HG02759 (cell line): ENCODE measurements around the gene TREX2.
A peak's percentile ranks its signal among the peaks of the same experiment; 100 is the strongest.

Experiments
- ATAC-seq: cut with Tn5 transposase; IDR thresholded peaks from one replicate; pipeline ENCODE4 v1.9.1; 2021; ENCODE audit warnings: mild to moderate bottlenecking, moderate library complexity; ENCODE audit not compliant: unreplicated experiment

Gene TREX2

DNA sequence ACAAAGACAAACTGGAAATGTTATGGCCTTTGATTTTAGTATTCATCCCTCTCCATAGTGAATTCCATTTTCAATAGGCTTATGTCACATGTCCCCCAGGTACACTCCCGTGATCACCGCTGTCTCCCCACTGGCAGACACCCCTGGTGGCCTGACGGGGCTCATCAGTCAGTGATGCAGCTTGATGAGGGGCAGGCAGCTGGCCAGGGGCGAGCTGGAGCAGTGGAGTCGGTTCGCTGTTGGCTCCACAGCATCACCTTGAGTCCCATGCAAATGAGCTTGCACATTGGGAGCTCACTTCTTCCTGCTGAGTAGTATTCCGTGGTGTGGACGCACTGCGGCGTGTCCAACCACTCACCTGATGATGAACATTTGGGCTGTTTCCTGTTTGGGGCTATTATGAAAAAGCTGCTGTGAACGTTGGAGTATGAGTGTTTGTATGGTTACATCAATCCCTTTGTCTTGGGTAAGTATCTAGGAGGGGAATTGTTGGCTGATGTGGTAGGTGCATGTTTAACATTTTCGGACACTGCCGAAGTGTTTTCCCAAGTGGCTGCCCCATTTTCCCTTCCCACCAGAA is 5.2 kb downstream of the TREX2 start:
- no peak for ATAC-seq

DNA sequence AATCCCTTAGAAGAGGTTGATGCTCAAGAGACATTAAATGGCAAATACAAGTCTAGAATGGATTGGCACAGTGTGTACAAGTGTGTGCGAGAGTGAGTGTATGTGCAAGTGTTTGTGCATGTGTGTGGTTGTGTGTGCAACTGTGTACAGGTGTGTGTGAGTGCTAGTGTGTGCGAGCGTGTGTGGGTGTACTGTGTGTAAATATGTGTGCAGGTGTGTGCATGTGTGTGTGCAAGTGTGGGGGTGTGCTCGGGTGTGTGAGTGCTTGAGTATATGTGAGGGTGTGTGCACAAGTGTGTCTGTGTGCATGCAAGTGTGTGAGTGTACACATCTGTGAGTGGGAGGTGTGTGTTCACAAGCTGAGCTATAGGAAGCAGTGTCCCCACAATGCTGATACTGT is 5.9 kb downstream of the TREX2 start:
- ATAC-seq: no peak

DNA sequence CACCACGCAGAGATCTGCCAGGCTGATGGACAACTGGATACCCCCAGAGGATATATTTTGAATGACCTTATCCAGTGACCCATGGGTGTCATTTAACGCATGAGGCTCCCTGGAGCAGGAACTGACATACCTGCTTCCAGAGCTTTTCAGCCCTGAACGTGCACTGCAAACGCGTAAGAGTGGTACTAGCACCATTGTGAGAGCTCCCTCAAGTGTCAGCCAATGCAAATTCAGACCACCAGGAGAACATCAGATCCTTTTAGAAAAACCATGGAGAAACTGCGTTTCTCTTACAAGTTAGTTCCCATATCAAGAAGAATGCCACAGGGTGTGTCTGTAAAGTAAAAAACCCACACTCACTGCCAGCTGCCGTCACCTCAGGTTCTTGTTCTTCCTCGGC is 7.3 kb downstream of the TREX2 start:
- no peak for ATAC-seq

DNA sequence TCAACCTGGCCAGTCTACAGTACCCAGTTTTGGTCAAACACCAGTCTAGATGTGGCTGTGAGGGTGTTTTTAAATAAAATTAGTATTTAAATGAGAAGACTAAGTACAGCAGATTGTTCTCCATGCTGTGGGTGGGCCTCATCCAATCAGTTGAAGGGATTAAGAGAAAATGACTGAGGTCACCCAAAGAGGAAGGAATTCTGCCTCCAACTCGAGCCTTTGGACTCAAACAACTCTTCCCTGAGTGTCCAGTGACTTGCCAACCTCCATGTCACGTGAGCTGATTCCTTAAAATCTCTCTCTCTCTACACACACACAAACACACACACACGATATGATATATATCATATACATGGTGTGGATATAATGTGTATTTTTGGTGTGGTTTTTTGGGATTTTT is 10.0 kb downstream of the TREX2 start:
- ATAC-seq: no peak

DNA sequence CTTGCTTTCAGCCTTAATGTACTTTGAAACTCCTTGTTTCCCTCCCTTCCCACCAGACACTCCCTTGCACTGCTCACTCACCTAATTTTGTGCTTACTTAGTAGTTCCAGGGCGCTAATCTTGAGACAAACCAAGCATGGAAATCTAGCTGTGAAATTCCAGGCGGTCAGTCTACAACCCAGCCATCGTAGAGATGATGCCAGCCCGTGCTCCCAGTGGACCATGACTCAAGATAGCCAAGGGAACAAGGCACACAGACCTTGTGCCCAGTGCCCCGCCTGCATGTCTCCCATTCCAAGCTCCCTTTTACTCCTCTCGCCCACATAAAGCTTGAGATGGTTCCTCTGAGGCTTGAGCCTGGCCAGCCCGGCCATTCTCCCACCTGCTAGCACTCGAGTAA is 11.1 kb downstream of the TREX2 start:
- no peak for ATAC-seq

DNA sequence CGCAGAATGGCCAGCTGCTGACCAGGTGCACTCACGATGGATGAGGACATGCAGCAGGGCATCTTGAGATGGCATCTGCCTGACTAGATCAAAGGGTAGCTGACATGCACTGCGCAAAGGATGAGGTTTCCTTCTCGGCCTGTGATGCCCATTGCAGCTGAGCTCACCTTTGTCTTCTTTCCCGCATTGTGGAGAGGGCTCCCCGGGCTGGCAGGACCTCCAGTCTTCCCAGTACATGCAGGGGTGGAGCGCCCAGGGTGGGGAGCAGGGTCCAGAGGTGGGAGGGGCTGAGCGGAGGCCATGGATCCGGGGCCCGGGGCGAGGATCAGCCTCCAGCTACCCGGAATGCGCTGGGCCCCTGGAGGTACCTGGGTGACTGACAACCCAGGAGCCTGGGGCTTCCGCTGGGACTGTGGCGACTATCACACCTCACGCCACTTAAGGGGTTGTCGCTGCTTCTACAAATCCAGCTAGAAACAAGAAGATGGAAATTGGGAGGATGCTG is 12.0 kb downstream of the TREX2 start:
- ATAC-seq: no peak

DNA sequence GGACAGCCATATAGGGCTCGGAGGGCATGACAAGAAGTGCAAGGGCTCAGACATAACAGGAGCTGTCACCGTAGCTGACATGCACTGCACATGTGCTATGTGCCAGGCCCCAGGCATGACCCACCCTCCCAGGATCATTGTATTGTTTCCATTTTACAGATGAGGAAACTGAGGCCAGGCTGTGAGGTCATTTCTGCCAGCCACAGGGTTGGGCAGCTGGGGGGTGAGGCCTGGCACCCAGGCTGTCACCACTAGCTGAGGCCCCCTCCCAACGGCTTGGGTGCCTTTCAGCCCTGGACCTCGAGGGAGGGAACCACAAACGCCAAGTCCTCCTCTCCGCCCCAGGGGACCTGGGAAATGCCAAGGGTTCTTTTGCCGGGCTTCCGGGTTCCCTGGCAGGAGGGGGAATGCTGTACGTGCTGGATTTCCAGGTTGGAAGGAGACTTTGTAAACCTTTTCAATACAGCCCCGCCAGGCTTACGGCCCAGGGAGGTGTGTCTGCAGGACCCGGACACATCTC is 12.6 kb downstream of the TREX2 start:
- ATAC-seq: no peak

DNA sequence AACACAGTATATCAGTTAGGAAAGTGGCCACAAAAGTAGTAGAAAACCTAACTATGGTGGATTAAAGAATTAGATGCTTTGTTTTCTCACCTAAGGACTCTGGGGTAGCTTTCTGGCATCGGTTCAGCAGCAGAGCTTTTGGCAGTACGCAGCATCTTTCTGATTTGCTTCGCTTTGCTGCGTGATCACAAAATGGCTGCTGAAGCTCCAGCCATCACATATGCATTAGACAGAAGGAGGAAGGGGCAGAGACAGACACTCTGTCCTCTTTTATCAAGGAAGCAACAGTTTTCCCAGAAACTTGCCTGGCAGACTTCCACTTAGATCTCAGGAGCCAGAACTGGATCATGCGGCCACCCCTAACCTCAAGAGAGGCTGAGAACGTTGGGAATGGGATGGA is 15.1 kb downstream of the TREX2 start:
- ATAC-seq: no peak

DNA sequence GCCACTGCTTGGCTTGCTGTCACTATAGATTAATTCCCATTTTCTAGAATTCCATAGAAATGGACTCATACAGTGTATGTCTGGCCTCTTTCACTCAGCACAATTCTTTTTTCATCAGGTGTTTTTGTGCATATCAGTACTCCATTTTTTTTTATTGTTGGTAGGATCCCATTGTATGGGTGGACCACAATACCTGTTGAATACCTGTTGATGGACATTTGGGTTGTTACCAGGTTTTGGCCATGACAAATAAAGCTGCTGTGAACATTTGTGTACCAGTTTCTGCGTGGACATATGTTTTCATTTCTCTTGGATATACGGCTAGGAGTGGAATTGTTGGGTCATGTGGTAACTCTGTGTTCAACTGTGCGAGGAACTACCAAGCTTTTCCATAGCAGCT is 19.7 kb downstream of the TREX2 start:
- no peak for ATAC-seq

DNA sequence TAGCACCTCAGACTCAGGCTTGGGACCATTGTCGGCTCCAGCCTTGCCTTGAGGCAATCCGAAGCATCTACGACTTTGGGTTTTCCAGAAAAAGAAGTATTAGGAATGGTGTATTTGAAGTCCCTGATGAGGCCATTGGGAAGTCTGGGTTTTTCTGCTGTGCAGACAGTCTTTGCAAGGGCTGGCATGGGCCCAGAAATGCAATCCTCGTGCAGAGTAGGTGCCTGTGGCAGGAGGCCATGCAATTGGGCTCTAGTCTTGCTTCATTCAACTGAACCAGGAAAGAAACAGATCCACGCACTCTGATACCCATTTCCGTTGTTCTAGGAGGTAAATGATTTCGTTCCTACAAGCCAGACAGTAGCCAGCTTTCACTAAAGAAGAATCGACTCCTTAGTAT is 22.2 kb downstream of the TREX2 start:
- ATAC-seq: no peak

DNA sequence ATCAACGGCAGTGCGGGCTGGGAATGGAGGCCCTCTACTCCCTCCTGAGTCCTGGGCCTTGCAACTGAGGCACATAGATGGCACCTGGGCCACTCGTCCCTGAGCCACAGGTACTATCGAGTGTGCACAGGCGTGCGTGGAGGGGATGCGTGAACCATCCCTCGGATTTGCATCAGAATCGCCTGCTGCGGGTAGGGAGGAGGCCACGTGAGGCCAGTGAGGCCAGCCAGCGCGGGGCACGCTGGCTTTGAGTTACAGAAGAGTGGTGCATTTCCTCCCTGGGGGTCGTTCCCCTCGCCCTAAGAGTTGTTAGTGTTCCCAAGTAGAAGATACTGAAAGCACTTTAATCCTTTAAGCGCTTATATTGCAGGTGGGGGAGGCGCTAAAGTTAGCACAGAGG is 24.0 kb downstream of the TREX2 start:
- ATAC-seq: no peak

DNA sequence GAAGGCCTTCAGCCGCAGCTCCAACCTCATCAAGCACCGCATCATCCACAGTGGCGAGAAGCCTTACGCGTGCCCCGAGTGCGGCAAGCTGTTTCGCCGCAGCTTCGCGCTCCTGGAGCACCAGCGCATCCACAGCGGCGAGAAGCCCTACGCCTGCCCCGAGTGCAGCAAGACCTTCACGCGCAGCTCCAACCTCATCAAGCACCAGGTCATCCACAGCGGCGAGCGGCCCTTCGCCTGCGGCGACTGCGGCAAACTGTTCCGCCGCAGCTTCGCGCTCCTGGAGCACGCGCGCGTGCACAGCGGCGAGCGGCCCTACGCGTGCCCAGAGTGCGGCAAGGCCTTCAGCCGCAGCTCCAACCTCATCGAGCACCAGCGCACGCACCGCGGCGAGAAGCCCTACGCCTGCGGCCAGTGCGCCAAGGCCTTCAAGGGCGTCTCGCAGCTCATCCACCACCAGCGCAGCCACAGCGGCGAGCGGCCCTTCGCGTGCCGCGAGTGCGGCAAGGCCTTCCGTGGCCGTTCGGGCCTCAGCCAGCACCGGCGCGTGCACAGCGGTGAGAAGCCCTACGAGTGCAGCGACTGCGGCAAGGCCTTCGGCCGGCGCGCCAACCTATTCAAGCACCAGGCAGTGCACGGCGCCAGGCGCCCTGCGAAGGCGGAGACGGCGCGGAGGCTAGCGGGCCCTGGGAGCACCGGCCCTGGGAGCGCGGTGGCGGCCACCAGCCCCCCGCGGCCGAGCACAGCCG is 24.8 kb downstream of the TREX2 start:
- no peak for ATAC-seq

DNA sequence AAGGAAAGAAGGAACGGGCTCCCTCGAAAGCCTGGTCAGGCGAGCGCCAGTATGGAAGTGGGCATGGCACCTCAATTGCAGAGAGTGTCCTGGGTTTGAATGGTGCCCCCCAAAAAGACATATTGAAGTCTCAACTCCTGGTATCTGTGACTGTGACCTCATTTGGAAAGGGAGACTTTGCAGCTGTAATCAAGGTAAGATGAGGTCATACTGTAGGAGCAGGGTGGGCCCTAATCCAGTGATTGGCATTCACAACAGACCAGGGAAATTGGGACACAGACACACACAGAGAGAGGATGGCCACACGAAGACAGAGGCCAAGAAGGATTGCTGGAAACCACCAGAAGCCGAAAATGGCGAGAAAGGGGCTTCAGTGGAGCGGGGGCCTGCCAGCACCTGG is 28.2 kb downstream of the TREX2 start:
- no peak for ATAC-seq

DNA sequence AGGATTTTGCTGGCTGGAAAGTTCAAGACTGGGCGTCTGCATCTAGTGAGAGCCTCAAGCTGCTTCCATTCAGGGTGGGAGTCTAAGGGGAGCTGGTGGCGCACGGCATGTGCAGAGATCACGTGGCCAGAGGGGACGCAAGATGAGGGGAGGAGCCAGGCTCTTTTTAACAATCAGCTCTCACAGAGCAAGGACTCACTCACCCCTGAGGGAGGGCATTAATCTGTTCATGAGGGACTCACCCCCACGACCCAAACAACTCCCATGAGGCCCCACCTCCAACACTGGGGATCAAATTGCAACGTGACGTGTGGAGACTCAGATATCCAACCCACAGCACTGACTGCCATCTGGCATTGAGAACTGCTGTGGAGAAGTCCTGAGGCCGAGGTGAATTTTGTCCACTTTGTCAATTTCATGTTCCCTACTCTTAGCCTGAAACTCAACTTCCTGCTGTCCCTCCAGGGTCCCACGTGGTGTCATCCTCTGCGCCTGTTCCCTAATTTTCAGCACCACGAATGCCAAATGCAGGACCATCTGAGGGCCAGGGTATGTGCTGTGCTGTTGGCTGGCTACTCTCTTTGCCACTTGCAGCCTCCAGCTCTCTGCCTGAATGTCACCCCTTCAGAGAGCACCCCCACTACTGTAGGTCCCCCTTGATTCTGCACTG is 28.9 kb downstream of the TREX2 start:
- no peak for ATAC-seq

DNA sequence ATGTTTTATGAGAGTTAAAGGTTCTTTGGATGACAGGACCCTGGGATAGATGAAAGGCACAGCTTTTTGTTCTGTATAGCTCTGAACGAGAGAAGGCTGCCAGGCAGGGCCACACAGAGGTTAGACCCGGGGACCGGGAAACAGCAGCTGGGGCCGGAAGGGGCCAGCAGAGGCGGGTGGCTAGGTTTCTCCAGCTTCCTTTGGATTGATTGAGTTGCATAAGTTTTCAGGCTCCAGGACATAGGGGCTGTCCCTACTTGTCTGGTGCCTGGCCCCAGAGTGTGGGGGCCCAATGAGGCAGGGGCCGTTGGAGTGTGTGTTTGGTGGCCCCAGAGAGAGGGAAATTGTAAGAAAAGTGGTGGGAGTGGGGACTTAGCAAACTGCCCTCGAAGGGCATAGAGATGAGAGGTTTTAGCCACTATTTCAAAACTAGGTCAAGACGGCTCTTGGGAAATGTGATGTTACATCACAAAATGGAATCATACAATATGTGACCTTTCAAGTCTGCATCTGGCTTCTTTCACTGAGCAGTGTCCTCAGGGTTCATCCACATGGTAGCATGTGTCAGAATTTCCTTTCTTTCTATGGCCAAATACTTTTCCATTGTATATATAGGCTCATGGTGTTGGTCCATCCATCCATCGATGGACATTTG is 30.9 kb downstream of the TREX2 start:
- ATAC-seq: no peak

DNA sequence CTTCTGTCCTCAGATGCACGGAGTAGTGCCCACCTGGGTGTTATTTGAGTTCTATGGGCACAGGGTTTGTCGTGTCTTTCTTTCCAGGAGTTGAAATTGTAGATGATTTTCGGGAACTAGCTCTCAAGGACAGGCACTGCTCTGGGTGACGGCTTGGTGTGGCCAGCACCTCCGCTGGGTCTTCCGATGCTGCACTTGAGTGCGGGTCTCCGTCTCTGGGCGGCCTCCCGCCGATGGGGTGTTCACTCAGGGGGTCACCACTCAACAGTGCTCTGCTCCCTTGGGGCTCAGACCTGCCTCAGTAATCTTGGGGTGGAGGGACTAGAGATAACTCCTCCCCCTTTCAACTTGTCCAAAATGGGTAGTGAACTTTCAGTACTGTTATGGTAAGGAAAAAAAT is 32.1 kb downstream of the TREX2 start:
- no peak for ATAC-seq

DNA sequence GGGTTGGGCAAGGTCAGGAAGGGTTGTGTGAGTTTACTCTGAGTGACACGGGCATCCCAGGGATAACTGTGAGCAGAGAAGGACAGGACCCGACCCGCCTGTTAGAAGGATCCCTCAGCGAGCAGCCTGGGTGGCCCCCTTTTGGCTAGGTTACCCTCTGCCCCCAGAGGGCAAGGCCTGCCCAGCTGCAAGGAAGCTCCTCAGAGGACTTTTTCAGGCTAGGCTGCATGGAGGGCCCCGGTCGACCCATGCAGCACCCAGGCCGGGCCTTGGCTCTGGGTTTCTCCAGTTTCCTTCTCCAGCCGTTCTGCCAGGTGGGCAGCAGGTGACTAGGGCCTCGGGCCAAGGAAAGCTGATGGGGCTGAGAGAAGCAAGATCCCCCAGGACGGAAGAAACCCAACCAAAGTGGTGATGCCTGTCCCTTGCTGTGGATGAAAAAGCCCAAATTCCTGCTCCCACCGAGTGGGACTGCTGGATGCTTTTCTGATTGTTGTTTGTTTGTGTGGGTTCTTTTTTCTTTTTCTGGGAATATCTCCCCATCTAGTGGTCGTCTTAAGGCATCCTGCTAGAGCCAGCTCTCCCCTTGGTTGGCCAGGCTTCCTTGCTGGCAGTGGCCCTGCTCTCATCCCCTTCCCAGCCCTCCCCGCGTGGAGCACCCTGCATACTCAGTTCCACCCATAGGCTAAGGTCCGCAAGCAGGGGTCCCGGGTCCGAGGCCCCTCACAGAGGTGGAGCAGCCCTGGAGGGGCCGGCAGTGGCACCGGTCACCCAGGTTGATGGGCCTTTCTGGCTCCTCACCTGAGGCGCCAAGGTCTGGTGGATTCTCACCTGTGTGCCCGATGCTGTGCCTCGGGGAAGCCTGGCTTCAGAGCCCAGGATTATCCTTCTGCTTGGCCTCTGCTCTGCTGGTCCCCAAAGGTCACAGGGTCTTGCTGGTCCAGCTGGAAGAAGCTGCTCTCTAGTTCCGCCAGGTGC is 32.8 kb downstream of the TREX2 start:
- ATAC-seq: no peak

DNA sequence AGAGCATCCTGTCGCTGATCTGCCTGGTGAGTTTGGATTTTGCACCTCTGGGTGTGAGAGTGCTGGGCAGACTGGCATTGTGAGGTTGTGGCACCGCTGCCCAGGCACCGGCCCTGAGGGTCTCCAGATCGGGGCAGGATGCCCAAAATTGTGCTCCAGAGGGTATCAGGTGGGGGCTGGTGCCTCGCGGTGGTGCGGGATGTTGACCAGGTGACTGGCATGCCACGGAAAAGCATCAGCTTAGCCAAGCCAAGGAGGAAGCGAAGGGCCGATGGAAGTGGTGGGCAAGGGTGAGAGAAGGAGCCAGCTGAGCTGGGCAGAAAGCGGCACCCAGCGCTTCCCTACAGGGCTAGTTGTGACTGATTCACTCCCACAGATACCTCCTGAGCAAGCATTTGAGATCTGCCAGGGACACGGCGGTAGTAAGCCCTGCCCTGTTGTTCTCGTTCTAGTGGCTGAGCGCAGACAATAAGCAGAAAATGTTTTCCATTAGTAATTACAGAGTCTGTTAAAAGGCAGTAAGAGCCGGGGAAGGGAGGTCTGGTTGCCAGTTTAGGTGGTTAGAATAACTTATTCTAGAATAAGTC is 33.8 kb downstream of the TREX2 start:
- ATAC-seq: no peak

DNA sequence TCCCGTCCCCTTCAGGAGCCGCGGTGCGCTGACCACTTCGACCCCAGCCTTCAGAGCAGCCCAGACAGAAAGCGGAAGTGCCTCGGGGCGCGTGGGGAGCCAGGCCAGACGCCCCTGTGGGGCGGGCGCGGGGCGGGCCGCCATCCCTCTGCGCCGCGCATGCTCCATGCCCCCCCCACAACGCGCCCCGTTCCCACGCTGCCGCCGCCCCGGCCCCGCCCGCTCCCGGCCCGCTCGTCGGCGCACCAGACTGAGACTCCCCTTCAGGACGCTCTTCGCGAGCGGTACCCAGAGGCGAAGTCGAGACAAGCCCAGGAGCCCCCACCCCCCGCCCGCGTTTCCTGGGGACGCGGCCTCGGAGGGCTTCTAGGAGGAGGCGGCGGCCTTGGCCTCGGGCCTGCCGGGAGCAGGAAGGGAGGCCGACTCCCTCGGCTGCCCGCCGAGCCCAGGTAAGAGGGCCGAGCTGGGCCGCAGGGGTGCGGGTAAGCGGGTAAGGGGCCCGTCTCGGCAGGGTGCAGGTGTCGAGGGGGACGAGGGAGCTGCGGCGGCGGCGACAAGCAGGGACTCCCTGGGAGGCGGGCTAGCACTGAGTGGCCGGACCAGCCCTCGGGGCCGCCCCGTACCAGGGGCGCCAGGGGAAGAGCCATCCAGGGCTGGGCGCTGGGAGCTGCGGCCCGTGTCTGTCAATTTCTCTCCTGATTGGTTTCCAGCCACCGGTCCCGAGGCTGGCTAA is 34.4 kb downstream of the TREX2 start, which contains the start of gene ZFP92:
TSS of gene ZFP92 (plus strand) at position 218 of the 733 bp plus-strand sequence. CDS start 6,851 bp downstream, outside the sequence.
- ATAC-seq: peak; percentile 84
